Erythroblast (primary cell): ENCODE data around the gene PRKCE.

Experiments used
- DNase-seq, 2 experiments: peaks; one replicate each; lab custom pipeline; 2025; lab: John Stamatoyannopoulos, UW
- GATA1 ChIP-seq: IDR thresholded peaks from 2 replicates; pipeline ENCODE4 v1.6.1; 2011; ENCODE audit warnings: low read depth, mild to moderate bottlenecking, control low read depth, low read length, moderate library complexity
- POLR2A ChIP-seq: IDR thresholded peaks from 2 replicates; pipeline ENCODE4 v1.6.1; 2011; ENCODE audit warnings: mild to moderate bottlenecking, low read length

PRKCE gene

GRCh38 chr2:46118656-46119371 lies 467.3 kb downstream of the PRKCE start:
- DNase-seq, result no peak
- TF ChIP-seq POLR2A (no peak), GATA1 (no peak)

- TF ChIP-seq POLR2A, result no peak
- no peak for TF ChIP-seq GATA1
- DNase-seq, result no peak
These were observed 468.0 kb downstream of the PRKCE start for GRCh38 chr2:46119453-46119852.

- TF ChIP-seq GATA1 (no peak), POLR2A (no peak)
- no peak for DNase-seq
These were observed 469.5 kb downstream of the PRKCE start for GRCh38 chr2:46120792-46121555.

- DNase-seq, result no peak
- TF ChIP-seq POLR2A (no peak), GATA1 (no peak)
These were observed 471.0 kb downstream of the PRKCE start for GRCh38 chr2:46122318-46122976.

- TF ChIP-seq POLR2A (no peak), GATA1 (no peak)
- DNase-seq, result no peak
These were observed 471.5 kb downstream of the PRKCE start for GRCh38 chr2:46123013-46123412.

GRCh38 chr2:46125798-46126197 lies 474.3 kb downstream of the PRKCE start:
- TF ChIP-seq POLR2A (no peak), GATA1 (no peak)

GRCh38 chr2:46126571-46126970 lies 475.1 kb downstream of the PRKCE start:
- no peak for DNase-seq
- no peak for TF ChIP-seq GATA1
- no peak for TF ChIP-seq POLR2A

More at GRCh38 chr2:46125798-46126197, 474.3 kb downstream of the PRKCE start:
- DNase-seq, result no peak

- TF ChIP-seq POLR2A, result no peak
- TF ChIP-seq GATA1, result no peak
- no peak for DNase-seq
These were observed 475.7 kb downstream of the PRKCE start for GRCh38 chr2:46127176-46127575.

- no peak for DNase-seq
- no peak for TF ChIP-seq GATA1
- TF ChIP-seq POLR2A, result no peak
These were observed 479.0 kb downstream of the PRKCE start for GRCh38 chr2:46130511-46130910.

- DNase-seq, result no peak
- no peak for TF ChIP-seq GATA1
- TF ChIP-seq POLR2A, result no peak
These were observed 481.5 kb downstream of the PRKCE start for GRCh38 chr2:46132996-46133395.

GRCh38 chr2:46134531-46135227 lies 483.2 kb downstream of the PRKCE start:
- no peak for DNase-seq
- TF ChIP-seq GATA1, result no peak
- no peak for TF ChIP-seq POLR2A

GRCh38 chr2:46135228-46135855 lies 483.9 kb downstream of the PRKCE start:
- no peak for DNase-seq
- TF ChIP-seq GATA1 (no peak), POLR2A (no peak)

GRCh38 chr2:46135958-46136357 lies 484.5 kb downstream of the PRKCE start:
- TF ChIP-seq GATA1, result no peak
- no peak for TF ChIP-seq POLR2A
- no peak for DNase-seq
